Measurements from ENCODE around the gene MAL. TPM values are rescaled to one million over a fixed set of nuclear protein-coding genes. Genes with fewer than 3 reads are reported as not detected.

The MAL gene
- total RNA-seq, 1 experiment from 2014 or later: not detected

DNA sequence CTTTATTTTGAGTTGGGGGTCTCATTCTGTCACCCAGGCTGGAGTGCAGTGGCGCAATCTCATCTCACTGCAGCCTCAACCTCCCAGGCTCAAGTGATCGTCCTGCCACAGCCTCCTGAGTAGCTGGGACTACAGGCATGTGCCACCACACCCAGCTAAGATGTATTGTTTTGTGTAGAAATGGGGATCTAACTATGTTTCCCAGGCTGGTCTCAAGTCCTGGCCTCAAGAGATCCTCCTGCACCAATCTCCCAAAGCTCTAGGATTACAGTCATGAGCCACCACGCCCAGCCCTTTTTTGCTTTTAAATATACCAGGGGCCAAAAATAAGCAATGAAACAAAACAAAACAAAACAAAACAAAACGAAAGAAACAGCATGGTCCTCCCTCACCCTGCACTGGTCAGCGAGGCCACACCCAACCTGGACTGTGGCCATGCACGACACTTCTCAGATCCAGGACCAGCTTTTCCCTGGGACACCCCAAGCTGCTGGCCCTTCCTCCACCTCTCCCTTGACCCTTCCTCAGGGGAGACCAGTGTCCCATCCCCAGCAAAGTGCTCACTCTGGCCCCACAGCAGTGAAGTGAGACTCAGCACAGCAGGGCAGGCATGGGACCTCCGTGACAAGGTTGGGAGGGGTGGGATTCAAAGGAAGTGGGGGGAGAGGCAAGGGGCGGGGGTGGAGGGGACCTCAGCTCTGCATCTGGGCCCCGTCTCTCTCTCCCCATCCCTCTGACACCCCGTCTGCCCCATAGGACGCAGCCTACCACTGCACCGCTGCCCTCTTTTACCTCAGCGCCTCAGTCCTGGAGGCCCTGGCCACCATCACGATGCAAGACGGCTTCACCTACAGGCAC, 23.5 kb downstream of the MAL start:
- H3K27ac ChIP-seq: no peak overlapping the region
- H3K36me3 ChIP-seq: no peaks in the 10 kb centered on the region
- H3K4me1 ChIP-seq (replicated peaks): no peaks in the 10 kb centered on the region
- no peak overlapping the region for H3K4me3 ChIP-seq
- no peaks in the 10 kb centered on the region for H3K27me3 ChIP-seq (replicated peaks)
- DNase-seq (ENCODE audit: low read depth in 1 of 2, low spot score in 2 of 2): no peak
- H3K9me3 ChIP-seq (replicated peaks): no peaks in the 10 kb centered on the region

DNA sequence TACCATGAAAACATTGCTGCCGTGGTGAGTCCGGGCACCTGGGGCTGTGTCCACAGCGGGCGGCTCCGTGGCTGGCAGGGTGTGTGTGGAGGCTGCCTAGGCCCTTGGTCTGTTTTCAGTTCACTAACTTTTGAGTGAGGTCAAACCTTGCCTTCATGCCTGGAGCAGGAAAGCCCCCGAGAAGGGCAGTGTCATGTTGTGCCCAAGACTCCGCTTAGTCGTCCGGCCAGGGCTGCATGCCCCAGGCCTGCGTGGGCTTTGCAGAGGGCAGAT, 24.1 kb downstream of the MAL start:
- no peak overlapping the region for H3K4me3 ChIP-seq
- H3K27ac ChIP-seq: no peak overlapping the region
- no peaks in the 10 kb centered on the region for H3K4me1 ChIP-seq (replicated peaks)
- no peak for DNase-seq (ENCODE audit: low read depth in 1 of 2, low spot score in 2 of 2)
- no peaks in the 10 kb centered on the region; the same call in 1 of the 2 replicates for H3K27me3 ChIP-seq (replicated peaks)
- H3K36me3 ChIP-seq: no peaks in the 10 kb centered on the region
- no peaks in the 10 kb centered on the region for H3K9me3 ChIP-seq (replicated peaks)

DNA sequence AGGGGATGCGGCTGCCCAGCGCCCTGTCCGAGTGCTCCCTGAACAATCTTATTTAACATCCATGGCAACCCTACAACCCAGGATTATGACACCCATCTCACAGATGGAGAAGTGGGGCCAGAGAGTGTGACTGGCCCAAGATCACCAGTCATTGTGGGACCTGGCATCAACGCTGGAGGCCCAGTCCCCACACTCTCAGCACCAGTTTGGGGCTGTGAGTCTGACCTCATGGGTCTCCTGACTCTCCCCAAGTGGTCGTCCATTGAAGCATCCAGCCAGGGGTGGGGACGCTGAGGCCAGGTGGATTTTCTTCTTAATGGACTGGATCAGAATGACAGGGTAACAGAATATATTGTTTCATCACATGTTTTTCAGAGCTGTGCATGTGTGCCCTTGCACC, 24.5 kb downstream of the MAL start:
- Histone ChIP-seq H3K4me1 (replicated peaks) (no peaks in the 10 kb centered on the region), H3K36me3 (no peaks in the 10 kb centered on the region), H3K27me3 (replicated peaks) (no peaks in the 10 kb centered on the region; the same call in 1 of the 2 replicates), H3K9me3 (replicated peaks) (no peaks in the 10 kb centered on the region), H3K27ac (no peak overlapping the region), H3K4me3 (no peak overlapping the region)
- DNase-seq (ENCODE audit: low read depth in 1 of 2, low spot score in 2 of 2): no peak

DNA sequence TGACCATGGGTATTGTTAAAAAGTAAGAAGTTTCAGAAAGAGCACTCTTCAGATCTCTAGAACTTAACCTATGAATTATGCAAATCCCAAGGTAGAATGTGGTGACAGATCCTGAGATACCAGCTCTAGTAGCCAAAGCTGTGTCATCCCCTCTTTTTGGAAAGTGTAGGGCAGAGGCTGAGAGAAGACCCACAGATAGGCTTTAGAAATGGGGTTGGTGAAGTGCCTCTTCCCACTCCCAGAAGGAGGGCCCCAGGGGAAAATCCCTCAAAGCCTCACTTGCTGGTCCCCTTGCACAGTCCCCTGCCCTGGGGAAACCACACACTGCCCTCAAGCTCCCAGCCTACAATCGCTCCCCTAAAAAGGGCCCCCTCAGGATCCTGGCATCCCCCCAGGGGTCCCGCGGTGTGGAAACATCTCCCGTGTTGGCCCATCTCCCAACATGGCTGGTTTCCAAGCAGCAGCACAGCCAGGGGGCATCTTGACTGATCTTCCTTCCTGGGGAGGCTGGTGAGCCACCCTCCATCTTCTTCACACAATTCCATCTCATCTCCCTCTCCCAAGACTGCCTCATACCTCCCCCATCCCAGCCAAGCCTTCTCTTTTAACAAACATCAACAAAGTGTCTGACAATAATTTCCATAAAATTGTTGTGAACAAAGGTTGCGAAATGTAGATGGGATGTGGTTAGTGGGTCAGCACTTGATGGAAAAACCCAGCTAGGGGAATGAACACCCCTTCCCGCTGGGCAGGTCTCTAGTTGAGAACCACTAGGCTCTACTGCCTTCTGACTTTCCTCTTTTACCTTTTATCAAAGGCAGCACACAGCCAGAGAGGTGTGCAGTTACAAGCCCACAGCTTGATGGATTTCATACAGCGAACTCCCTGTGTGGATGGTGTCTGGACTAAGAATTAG, 25.1 kb downstream of the MAL start:
- Histone ChIP-seq H3K27ac (no peak overlapping the region), H3K9me3 (replicated peaks) (no peaks in the 10 kb centered on the region), H3K4me3 (no peak overlapping the region), H3K27me3 (replicated peaks) (no peaks in the 10 kb centered on the region; the same call in 1 of the 2 replicates), H3K36me3 (no peaks in the 10 kb centered on the region), H3K4me1 (replicated peaks) (no peaks in the 10 kb centered on the region)
- no peak for DNase-seq (ENCODE audit: low read depth in 1 of 2, low spot score in 2 of 2)

DNA sequence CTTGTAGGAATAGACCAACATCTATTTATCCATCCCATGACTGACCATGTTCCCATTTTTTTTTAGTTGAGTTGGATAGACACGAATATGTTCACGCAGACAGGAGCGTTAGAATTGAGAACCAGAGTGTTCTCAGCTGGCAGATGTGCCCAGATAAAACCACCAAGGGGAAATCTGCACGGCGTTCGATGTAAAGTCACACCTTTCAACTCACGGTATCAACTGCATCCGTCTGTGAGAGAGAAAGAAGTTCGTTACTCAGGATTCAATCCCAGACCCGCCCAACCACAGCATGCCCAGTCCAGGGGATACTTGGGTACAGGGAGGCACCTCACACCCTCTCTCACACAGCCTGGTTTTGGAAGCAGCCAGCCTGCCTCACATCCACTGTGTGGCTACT, 26.1 kb downstream of the MAL start:
- DNase-seq (ENCODE audit: low read depth in 1 of 2, low spot score in 2 of 2): no peak
- Histone ChIP-seq H3K27me3 (replicated peaks) (no peaks in the 10 kb centered on the region; the same call in 1 of the 2 replicates), H3K36me3 (no peaks in the 10 kb centered on the region), H3K9me3 (replicated peaks) (no peaks in the 10 kb centered on the region), H3K27ac (no peak overlapping the region), H3K4me3 (no peak overlapping the region), H3K4me1 (replicated peaks) (no peaks in the 10 kb centered on the region)

DNA sequence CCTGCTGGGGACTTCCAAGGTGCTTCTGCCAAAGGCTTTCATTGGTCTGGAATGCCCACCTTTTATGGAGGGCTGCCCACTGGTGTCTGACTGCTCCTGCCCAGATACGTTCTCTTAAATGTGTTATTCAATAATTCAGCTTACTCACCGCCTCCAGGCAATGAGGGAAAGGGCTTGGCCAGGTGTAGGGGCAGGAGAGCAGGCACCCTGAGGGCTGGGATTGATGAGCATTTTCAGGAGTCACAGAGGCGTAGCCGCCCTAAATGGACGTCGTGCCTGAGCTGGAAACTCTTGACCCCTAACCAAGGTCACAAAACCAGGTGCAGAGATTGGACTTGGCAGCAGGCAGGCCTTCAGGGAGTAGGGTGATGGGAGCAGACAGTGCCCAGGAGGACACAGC, 26.8 kb downstream of the MAL start:
- Histone ChIP-seq H3K27me3 (replicated peaks) (no peaks in the 10 kb centered on the region; the same call in 1 of the 2 replicates), H3K4me1 (replicated peaks) (no peaks in the 10 kb centered on the region), H3K27ac (no peak overlapping the region), H3K9me3 (replicated peaks) (no peaks in the 10 kb centered on the region), H3K4me3 (no peak overlapping the region), H3K36me3 (no peaks in the 10 kb centered on the region)
- no peak for DNase-seq (ENCODE audit: low read depth in 1 of 2, low spot score in 2 of 2)

DNA sequence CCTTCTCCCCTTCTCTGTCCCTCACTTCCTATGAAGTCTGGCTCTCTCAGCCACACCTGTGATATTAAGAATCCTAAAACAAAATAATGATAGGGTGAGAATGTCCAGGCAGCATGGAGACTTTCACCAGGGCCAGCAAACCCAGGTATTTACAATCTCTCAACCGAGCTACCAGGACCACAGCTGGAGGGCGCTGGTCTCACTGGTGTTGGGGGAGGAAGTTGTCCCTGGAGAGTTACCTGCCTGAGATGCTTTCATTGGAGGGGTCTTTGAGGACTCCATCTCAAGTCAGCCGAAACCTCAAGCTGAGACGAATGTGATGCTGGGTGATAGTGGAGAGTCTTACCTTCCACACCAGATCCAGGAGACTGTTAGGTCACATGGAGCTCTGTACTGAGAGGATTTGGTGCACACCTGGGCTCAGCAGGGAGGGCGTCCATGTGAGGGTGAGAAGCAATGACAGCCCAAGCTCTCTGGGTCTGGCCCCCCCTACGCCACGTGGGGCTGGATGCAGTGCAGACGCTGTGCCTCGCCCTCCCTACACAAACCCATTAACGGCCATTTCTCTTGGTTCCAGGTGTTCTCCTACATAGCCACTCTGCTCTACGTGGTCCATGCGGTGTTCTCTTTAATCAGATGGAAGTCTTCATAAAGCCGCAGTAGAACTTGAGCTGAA, 27.4 kb downstream of the MAL start:
- H3K9me3 ChIP-seq (replicated peaks): no peaks in the 10 kb centered on the region
- H3K4me1 ChIP-seq (replicated peaks): no peaks in the 10 kb centered on the region
- H3K27ac ChIP-seq: no peak overlapping the region
- H3K4me3 ChIP-seq: no peak overlapping the region
- H3K27me3 ChIP-seq (replicated peaks): no peaks in the 10 kb centered on the region; the same call in 1 of the 2 replicates
- DNase-seq (ENCODE audit: low read depth in 1 of 2, low spot score in 2 of 2): no peak
- no peaks in the 10 kb centered on the region for H3K36me3 ChIP-seq

DNA sequence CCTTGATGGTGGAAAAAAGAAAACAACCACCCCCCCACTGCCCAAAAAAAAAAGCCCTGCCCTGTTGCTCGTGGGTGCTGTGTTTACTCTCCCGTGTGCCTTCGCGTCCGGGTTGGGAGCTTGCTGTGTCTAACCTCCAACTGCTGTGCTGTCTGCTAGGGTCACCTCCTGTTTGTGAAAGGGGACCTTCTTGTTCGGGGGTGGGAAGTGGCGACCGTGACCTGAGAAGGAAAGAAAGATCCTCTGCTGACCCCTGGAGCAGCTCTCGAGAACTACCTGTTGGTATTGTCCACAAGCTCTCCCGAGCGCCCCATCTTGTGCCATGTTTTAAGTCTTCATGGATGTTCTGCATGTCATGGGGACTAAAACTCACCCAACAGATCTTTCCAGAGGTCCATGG, 28.0 kb downstream of the MAL start:
- Histone ChIP-seq H3K9me3 (replicated peaks) (no peaks in the 10 kb centered on the region), H3K27ac (no peak overlapping the region), H3K4me3 (no peak overlapping the region), H3K27me3 (replicated peaks) (no peaks in the 10 kb centered on the region; the same call in 1 of the 2 replicates), H3K4me1 (replicated peaks) (no peaks in the 10 kb centered on the region), H3K36me3 (no peaks in the 10 kb centered on the region)
- no peak for DNase-seq (ENCODE audit: low read depth in 1 of 2, low spot score in 2 of 2)

DNA sequence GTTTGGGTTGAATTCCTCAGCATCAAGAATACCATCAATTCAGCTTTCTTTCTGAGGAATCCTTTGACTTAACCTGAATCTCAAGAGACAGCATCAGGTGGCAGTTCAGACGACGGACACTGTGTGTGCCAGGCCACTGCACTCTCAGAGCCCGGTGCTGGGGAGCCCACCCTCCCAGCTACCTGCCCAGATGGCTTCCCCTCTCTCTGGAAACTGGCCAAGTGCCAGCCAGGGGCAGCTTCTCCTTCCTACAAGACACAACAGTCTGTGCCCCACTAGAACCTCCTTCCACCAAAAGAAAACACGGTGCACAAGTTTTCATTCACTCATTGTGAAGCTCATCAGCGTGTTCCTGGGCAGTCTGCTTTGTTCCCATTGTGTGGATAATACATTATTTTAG, 28.5 kb downstream of the MAL start:
- Histone ChIP-seq H3K27me3 (replicated peaks) (no peaks in the 10 kb centered on the region; the same call in 1 of the 2 replicates), H3K9me3 (replicated peaks) (no peaks in the 10 kb centered on the region), H3K4me1 (replicated peaks) (no peaks in the 10 kb centered on the region), H3K36me3 (no peaks in the 10 kb centered on the region), H3K4me3 (no peak overlapping the region), H3K27ac (no peak overlapping the region)
- no peak for DNase-seq (ENCODE audit: low read depth in 1 of 2, low spot score in 2 of 2)

DNA sequence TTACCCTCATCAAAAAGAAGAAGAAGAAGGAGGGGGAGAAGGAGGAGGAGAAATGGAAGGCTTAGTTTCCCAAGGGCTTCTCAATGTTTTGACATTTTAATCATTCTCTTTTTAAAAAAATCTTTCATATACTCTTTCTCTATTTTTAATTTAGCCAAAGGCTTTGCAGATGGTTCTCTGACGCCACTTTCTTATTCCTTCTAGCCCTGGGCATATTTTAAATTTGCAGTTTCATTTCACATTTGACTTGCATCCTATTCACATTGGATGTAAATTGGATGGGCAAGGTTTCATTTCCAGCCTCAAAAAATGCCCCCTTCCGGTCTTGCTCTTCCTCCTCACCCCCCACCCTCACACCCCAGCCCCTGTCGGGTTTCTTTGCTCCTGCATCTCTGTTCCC, 29.8 kb downstream of the MAL start:
- H3K27me3 ChIP-seq (replicated peaks): no peaks in the 10 kb centered on the region; the same call in 1 of the 2 replicates
- no peak overlapping the region for H3K27ac ChIP-seq
- no peaks in the 10 kb centered on the region for H3K9me3 ChIP-seq (replicated peaks)
- DNase-seq (ENCODE audit: low read depth in 1 of 2, low spot score in 2 of 2): no peak
- H3K36me3 ChIP-seq: no peaks in the 10 kb centered on the region
- H3K4me1 ChIP-seq (replicated peaks): no peaks in the 10 kb centered on the region
- H3K4me3 ChIP-seq: no peak overlapping the region

DNA sequence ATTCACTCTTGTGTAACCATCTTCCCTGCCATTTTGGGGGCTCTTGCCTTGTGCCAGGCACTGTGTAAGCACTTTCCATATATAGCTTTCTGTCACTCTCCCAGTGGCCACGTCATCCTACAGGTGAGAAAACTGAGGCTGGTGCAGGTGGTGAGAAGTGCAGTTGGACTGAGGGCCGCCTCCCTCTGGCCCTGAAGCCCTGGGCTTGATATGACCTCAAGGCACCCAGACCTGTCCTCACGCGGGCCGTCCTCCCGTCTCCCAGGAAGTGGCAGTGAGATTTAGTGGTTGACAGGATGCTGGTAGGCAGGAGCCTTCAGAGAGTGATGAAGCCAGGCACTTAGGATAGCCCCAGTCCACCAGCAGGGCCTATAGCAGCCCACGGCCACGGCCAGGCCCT, 30.5 kb downstream of the MAL start:
- H3K9me3 ChIP-seq (replicated peaks): no peaks in the 10 kb centered on the region
- H3K4me3 ChIP-seq: no peak overlapping the region
- H3K4me1 ChIP-seq (replicated peaks): no peaks in the 10 kb centered on the region
- DNase-seq (ENCODE audit: low read depth in 1 of 2, low spot score in 2 of 2): no peak
- H3K36me3 ChIP-seq: no peaks in the 10 kb centered on the region
- H3K27ac ChIP-seq: no peak overlapping the region
- H3K27me3 ChIP-seq (replicated peaks): no peaks in the 10 kb centered on the region; the same call in 1 of the 2 replicates

DNA sequence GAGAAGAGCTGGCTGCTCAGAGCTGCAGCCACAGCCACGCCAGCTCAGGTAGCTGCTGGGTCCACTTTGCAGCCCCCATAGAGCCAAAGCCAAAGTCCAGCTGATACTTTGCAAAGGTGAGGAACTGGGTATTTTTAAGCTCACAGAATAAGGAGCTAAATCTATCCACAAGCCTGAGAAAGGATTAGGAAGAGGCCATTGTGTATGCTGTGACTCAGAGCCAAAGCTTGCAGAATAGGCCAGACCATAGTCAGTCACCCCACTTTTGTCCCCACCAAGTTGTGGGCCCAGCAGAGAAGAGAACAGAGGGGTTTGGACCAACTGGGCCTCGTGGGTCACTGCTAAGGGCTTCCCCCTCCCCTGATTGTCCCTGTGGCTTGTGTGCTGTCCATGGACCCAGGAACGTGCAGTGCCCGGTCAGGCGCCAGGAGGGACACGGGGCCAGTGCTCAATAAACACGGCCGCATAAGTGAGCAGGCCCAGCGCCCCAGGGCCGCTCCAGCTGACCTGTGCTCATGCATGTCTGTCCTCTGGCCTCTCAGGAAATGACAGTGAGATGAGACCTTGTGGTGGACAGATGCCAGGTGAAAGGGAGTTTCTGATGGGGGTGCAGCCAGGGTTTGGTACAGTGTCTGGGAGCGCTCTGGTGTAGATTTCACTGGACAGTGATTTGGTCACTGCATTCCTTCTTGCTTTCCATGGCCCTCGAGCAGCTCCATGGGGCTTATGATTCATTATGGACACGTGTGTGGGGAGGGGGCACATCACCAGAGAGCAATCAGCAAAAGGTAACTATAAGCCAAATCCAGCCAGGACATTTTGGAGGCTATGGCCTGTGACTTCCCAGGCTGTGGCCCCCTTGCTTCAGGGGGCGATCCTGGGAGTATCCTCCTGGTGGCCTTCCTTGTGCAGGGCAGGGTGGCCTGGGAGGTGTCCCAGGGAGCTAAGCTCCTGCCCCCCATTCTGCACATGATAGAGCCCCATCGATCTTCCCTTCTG, 31.3 kb downstream of the MAL start:
- no peaks in the 10 kb centered on the region for H3K9me3 ChIP-seq (replicated peaks)
- no peaks in the 10 kb centered on the region for H3K36me3 ChIP-seq
- no peaks in the 10 kb centered on the region for H3K4me1 ChIP-seq (replicated peaks)
- H3K27me3 ChIP-seq (replicated peaks): no peaks in the 10 kb centered on the region; the same call in 1 of the 2 replicates
- H3K4me3 ChIP-seq: no peak overlapping the region
- no peak overlapping the region for H3K27ac ChIP-seq
- no peak for DNase-seq (ENCODE audit: low read depth in 1 of 2, low spot score in 2 of 2)

Measured in SJSA1 (cell line).